GM12873 (cell line): ENCODE measurements around the gene CEACAM3.

Source experiments
- TF ChIP-seq, protein P1 (sequence below): IDR thresholded peaks from 2 replicates; pipeline ENCODE4 v1.5.1; 2012; ENCODE audit warnings: low read depth, mild to moderate bottlenecking, moderate library complexity, low read length, control low read depth; ENCODE audit not compliant: insufficient read depth; ENCODE audit errors: missing control alignments

Gene CEACAM3

DNA sequence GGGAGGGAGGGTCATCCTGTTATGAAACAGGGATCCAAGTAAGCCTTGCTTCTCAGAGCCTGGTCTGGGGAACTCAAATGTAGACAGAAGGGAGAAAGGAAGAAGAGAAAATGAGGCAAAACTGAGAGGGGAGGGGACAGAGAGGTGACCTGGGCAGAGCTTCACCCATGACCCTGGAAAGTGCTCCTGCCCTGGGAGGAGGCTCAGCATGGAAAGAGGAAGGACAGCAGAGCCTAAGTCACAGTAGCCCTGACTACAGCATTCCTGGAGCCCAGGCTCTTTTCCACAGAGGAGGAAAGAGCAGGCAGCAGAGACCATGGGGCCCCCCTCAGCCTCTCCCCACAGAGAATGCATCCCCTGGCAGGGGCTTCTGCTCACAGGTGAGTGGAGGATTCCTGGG lies at the start of gene CEACAM3:
TSS of gene CEACAM3 (plus strand) at position 226 of the 400 bp plus-strand sequence. CDS start at position 317, 91 bp downstream.
- TF ChIP-seq, protein P1, sequence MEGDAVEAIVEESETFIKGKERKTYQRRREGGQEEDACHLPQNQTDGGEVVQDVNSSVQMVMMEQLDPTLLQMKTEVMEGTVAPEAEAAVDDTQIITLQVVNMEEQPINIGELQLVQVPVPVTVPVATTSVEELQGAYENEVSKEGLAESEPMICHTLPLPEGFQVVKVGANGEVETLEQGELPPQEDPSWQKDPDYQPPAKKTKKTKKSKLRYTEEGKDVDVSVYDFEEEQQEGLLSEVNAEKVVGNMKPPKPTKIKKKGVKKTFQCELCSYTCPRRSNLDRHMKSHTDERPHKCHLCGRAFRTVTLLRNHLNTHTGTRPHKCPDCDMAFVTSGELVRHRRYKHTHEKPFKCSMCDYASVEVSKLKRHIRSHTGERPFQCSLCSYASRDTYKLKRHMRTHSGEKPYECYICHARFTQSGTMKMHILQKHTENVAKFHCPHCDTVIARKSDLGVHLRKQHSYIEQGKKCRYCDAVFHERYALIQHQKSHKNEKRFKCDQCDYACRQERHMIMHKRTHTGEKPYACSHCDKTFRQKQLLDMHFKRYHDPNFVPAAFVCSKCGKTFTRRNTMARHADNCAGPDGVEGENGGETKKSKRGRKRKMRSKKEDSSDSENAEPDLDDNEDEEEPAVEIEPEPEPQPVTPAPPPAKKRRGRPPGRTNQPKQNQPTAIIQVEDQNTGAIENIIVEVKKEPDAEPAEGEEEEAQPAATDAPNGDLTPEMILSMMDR: no peak

DNA sequence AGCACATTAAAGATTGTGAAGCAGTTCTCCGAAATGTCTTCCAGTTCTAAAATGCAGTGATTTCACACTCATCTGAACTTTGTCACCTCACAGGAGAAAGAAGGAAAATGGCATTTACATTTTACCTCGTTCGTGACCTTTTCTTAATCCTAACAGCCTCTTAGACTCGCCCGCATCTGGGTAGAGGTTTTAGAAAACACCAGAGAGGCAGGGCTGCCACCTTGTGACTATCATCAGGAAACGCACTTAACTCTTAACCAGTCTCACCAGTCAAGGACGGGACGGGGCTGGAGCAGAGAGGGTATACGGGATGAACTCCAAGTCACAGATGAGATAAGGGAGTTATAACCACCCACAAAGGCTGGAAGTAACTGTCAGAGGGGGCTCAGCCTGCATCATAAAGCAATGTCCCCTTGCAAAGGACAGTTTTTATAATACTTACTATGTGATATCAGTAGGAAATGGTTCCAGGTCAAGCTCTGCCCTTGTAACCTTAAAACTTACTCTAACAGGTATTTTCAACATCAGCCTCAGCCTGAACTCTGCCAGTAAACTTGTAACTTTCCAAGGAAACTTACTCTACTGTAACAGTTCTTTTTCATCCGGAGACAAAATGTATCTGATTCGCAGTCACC lies 49.7 kb upstream of the CEACAM3 start:
- TF ChIP-seq, protein P1: peak; percentile 74

DNA sequence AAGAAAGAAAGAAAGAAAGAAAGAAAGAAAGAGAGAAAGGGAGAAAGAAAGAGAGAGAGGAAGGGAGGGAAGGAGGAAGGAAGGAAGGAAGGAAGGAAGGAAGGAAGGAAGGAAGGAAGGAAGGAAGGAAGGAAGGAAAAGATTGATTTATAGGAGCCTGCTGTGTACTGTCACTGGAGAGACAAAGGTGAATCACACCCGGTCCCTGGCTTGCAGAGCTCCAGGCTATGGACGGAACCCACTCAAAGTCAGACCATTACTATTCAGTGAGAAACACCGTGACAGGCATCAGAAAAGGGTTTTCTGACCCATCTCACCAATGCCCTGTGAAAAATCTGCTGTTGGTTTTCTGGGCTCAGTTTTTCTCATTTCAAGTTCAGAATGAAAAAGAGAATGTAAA lies 48.4 kb upstream of the CEACAM3 start:
- TF ChIP-seq, protein P1: no peak

DNA sequence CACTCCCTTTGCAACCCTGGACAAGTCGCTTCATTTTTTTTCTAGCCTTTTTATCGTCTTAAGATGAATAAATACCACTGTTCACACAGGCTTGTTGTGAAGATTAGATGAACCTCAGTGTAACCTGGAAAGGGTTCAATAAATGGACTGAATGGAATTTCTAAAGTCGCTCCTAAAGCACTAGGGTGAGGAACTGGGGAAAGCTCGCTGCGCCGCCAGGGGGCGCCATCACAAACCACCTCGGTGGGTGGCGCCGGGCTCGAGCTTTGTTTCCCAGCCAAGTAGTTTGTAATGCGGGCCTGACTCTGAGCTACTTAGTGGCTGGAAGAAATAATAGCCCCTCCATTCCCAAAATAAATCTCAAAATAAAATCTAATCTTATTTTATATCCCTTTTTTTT lies 43.2 kb upstream of the CEACAM3 start:
- TF ChIP-seq, protein P1: peak; percentile 89

DNA sequence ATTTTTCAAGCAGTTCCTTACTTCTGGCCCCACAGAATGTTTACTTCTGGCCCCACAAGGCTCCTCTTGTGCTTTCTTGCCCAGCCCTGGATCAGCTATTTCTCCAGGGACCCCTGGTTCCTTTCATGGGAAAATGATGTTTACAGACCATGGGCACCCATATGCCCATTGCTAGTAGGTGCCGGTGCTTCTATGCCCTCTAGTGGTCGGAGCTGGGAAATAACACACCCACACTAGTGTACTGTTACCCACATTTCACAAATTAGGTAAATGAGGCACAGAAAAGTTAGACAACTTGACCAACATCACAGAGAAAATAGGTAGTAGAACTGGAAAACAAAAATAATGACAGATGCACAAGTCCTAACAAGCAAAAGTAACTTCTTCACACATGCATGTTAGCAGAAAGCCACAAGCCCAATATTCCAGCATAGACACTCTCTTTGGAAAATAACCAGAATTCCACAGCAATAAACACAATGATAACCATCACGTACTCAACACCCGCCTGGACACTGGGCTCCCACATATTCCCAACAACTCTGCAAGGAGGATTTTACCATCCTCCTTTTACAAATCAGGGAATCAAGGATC lies 42.4 kb upstream of the CEACAM3 start:
- TF ChIP-seq, protein P1: peak; percentile 86

DNA sequence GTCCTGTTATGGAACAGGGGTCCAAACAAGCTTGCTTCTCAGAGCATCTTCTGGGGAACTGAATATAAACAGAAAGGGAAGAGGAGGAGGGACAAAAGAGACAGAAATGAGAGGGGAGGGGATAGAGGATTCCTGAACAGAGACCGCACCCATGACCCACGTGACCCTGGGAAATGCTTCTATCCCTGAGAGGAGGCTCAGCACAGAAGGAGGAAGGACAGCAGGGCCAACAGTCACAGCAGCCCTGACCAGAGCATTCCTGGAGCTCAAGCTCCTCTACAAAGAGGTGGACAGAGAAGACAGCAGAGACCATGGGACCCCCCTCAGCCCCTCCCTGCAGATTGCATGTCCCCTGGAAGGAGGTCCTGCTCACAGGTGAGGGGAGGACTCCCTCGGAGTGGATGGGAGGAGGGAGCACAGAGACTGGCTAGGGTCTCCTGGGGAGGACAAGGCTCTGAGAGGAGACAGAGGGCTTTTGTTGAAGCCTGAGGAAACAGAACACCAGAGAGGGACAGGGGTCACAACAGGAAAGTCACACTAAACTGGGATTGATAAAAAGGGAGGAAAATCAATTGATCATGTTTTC lies 41.0 kb upstream of the CEACAM3 start, which contains the start of gene CEACAM6:
TSS of gene CEACAM6 (plus strand) at position 203 of the 586 bp plus-strand sequence. CDS start at position 312, 109 bp downstream.
- TF ChIP-seq, protein P1: no peak

DNA sequence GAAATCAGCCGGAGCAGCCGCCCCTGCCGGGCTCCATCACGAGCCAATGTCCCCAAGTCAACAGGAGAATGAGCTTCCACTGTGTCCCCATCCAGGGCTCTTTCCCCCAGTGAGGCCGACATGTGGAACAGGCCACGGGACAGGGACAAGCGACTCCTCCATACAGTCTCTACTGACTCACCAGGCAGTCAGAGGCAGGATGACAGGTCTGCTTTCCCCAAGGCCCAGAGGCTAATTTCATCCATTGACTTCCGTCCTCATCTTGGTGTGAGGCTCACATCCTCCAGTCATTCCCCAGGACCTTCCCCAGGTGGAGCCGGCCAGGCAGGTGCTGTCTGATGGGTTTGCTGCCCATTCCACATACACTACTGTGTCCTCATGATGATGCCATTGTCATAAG lies 37.5 kb upstream of the CEACAM3 start:
- TF ChIP-seq, protein P1: no peak
